ENCODE measurements around the gene ANK3. TPM values are rescaled to one million over a fixed set of nuclear protein-coding genes. Genes with fewer than 3 reads are reported as not detected.

ANK3 gene
- total RNA-seq, 1 experiment from 2014 or later, result 15.3 TPM

- TF ChIP-seq POLR2A (IDR thresholded peaks at IDR 0.05; ENCODE audit: borderline replicate concordance, extremely low read depth, insufficient read depth, insufficient read length), result no peak
- TF ChIP-seq SIN3A (IDR thresholded peaks at IDR 0.05; ENCODE audit: low read depth), result no peak
- TF ChIP-seq POLR2AphosphoS5 (IDR thresholded peaks at IDR 0.05; ENCODE audit: low read depth, low read length), result no peak
- TF ChIP-seq ZFX (IDR thresholded peaks at IDR 0.05), result no peak
- no peak for TF ChIP-seq JUND (IDR thresholded peaks at IDR 0.05)
- no peak for TF ChIP-seq FOSL1 (IDR thresholded peaks at IDR 0.05; ENCODE audit: low read depth)
- no peak for TF ChIP-seq EZH2 (IDR thresholded peaks at IDR 0.05)
- TF ChIP-seq EGR1 (IDR thresholded peaks at IDR 0.05; ENCODE audit: low read depth), result no peak
- TF ChIP-seq ATF3 (IDR thresholded peaks at IDR 0.05), result no peak
- no peak for TF ChIP-seq ELF1 (IDR thresholded peaks at IDR 0.05; ENCODE audit: borderline replicate concordance, low read depth)
- TF ChIP-seq CEBPB (IDR thresholded peaks at IDR 0.05; ENCODE audit: low read depth), result no peak
- TF ChIP-seq TCF7L2 (IDR thresholded peaks at IDR 0.05; ENCODE audit: borderline replicate concordance, extremely low read depth, insufficient read depth, insufficient read length), result no peak
- TF ChIP-seq MAX (IDR thresholded peaks at IDR 0.05), result no peak
- RAD21 ChIA-PET (ENCODE audit: low non-redundant PET in 1 of 2, low total read pairs in 2 of 2, uncharacterized antibody in 2 of 2, unreplicated experiment in 2 of 2), result no interaction called here
- CTCF ChIA-PET, result interaction anchor here (0.8 to 1.0 kb wide), 3 partner anchors 15 to 99 kb away, joined by 3 to 4 read pairs (median 4); no protein-coding TSS in a partner anchor
- intact Hi-C loops (cut with micrococcal nuclease), result loop anchor here (5.0 kb wide), 1 partner anchor 97 kb away; no protein-coding TSS in a partner anchor
- Histone ChIP-seq H2AFZ (ENCODE audit: low read depth, low read length, poor library complexity, severe bottlenecking) (no peak overlapping the region), H3K4me1 (ENCODE audit: control insufficient read depth in 1 of 2, insufficient read depth in 2 of 2, low read length in 2 of 2) (no peaks in the 10 kb centered on the region), H3K27ac (ENCODE audit: low read depth, low read length) (no peak overlapping the region), H3K9me3 (ENCODE audit: control insufficient read depth in 1 of 2, insufficient read depth in 1 of 2, low read depth in 1 of 2, low read length in 2 of 2) (no peaks in the 10 kb centered on the region), H3K79me2 (ENCODE audit: insufficient read depth, low read length) (no peaks in the 10 kb centered on the region), H3K4me2 (ENCODE audit: low read length) (no peak overlapping the region), H3K9ac (ENCODE audit: low read length) (no peak overlapping the region), H3K4me3 (replicated peaks in 1 of 2; ENCODE audit: low read depth in 1 of 2, low read length in 2 of 2) (no peak overlapping the region), H3K36me3 (ENCODE audit: control insufficient read depth in 1 of 2, insufficient read depth in 2 of 2, low read length in 2 of 2) (no peaks in the 10 kb centered on the region), H4K20me1 (ENCODE audit: insufficient read depth) (no peaks in the 10 kb centered on the region), H3K27me3 (ENCODE audit: insufficient read depth, low read length) (no peaks in the 10 kb centered on the region), H3K9me2 (ENCODE audit: insufficient read depth) (no peaks in the 10 kb centered on the region)
- ATAC-seq (no peak), DNase-seq (ENCODE audit: low read depth, low spot score) (no peak)
- POLR2A ChIA-PET, result no interaction called here
- no TSS peak for BruUV-seq (replicated peaks)
These were observed 54.7 kb downstream of the ANK3 start for GRCh38 chr10:60334991-60335390.

GRCh38 chr10:60332371-60332770, 57.3 kb downstream of the ANK3 start:
- H3K4me2 ChIP-seq (ENCODE audit: low read length), result no peak overlapping the region

More at GRCh38 chr10:60332371-60332770, 57.3 kb downstream of the ANK3 start:
- no peaks in the 10 kb centered on the region for H4K20me1 ChIP-seq (ENCODE audit: insufficient read depth)
- POLR2A ChIA-PET, result no interaction called here
- TF ChIP-seq, protein P1, sequence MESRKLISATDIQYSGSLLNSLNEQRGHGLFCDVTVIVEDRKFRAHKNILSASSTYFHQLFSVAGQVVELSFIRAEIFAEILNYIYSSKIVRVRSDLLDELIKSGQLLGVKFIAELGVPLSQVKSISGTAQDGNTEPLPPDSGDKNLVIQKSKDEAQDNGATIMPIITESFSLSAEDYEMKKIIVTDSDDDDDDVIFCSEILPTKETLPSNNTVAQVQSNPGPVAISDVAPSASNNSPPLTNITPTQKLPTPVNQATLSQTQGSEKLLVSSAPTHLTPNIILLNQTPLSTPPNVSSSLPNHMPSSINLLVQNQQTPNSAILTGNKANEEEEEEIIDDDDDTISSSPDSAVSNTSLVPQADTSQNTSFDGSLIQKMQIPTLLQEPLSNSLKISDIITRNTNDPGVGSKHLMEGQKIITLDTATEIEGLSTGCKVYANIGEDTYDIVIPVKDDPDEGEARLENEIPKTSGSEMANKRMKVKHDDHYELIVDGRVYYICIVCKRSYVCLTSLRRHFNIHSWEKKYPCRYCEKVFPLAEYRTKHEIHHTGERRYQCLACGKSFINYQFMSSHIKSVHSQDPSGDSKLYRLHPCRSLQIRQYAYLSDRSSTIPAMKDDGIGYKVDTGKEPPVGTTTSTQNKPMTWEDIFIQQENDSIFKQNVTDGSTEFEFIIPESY (IDR thresholded peaks at IDR 0.05; ENCODE audit: extremely low read depth, insufficient replicate concordance, low read length), result no peak
- no peak for TF ChIP-seq REST (IDR thresholded peaks at IDR 0.05; ENCODE audit: low read depth)
- TF ChIP-seq ZNF274 (IDR thresholded peaks at IDR 0.05; ENCODE audit: low read depth, low read length), result no peak
- TF ChIP-seq SIN3A (IDR thresholded peaks at IDR 0.05; ENCODE audit: low read depth), result no peak
- no peak for TF ChIP-seq ATF3 (IDR thresholded peaks at IDR 0.05)
- no peak for TF ChIP-seq ELF1 (IDR thresholded peaks at IDR 0.05; ENCODE audit: borderline replicate concordance, low read depth)
- TF ChIP-seq ZFX (IDR thresholded peaks at IDR 0.05), result no peak
- no peak for TF ChIP-seq EZH2 (IDR thresholded peaks at IDR 0.05)
- DNase-seq (ENCODE audit: low read depth, low spot score) (no peak), ATAC-seq (no peak)
- H3K9me2 ChIP-seq (ENCODE audit: insufficient read depth), result no peaks in the 10 kb centered on the region
- H3K79me2 ChIP-seq (ENCODE audit: insufficient read depth, low read length), result no peaks in the 10 kb centered on the region
- CTCF ChIA-PET, result no interaction called here
- H3K9me3 ChIP-seq (ENCODE audit: control insufficient read depth in 1 of 2, insufficient read depth in 1 of 2, low read depth in 1 of 2, low read length in 2 of 2), result no peaks in the 10 kb centered on the region
- H3K36me3 ChIP-seq (ENCODE audit: control insufficient read depth in 1 of 2, insufficient read depth in 2 of 2, low read length in 2 of 2), result no peaks in the 10 kb centered on the region
- no peak overlapping the region for H2AFZ ChIP-seq (ENCODE audit: low read depth, low read length, poor library complexity, severe bottlenecking)
- intact Hi-C loops (cut with micrococcal nuclease), result no loop called here
- no TSS peak for BruUV-seq (replicated peaks)
- H3K9ac ChIP-seq (ENCODE audit: low read length), result no peak overlapping the region
- RAD21 ChIA-PET (ENCODE audit: low non-redundant PET in 1 of 2, low total read pairs in 2 of 2, uncharacterized antibody in 2 of 2, unreplicated experiment in 2 of 2), result no interaction called here
- no peaks in the 10 kb centered on the region for H3K4me1 ChIP-seq (ENCODE audit: control insufficient read depth in 1 of 2, insufficient read depth in 2 of 2, low read length in 2 of 2)
- H3K4me3 ChIP-seq (replicated peaks in 1 of 2; ENCODE audit: low read depth in 1 of 2, low read length in 2 of 2), result no peak overlapping the region
- H3K27me3 ChIP-seq (ENCODE audit: insufficient read depth, low read length), result no peaks in the 10 kb centered on the region
- H3K27ac ChIP-seq (ENCODE audit: low read depth, low read length), result no peak overlapping the region
